ENCODE results near the gene AGFG1. TPM values are rescaled to one million over a fixed set of nuclear protein-coding genes. Genes with fewer than 3 reads are reported as not detected.

AGFG1 gene
- total RNA-seq, 4 donors from 2014 or later = 44.6 to 65.3 (median 55.7) TPM

GRCh38 chr2:227466887-227467600 lies 4.9 kb upstream of the AGFG1 start:
- H3K4me3 ChIP-seq (ENCODE audit: low read depth, poor library complexity, severe bottlenecking) = no peak overlapping the region
- TF ChIP-seq CTCF (IDR thresholded peaks at IDR 0.05) (no peak), POLR2A (IDR thresholded peaks at IDR 0.05) (no peak)
- intact Hi-C loops (cut with DNase I; ENCODE audit: low total_unique reads) = no loop called here
- 85 to 88% methylated on average over 5 of the region's 5 CpGs for WGBS, 2 donors
- no peak for DNase-seq (ENCODE audit: low spot score in 2 of 2)

GRCh38 chr2:227471412-227471811 lies 544 bp upstream of the AGFG1 start:
- WGBS, 2 donors = 83 to 88% methylated on average over 6 to 7 of the region's 7 CpGs
- intact Hi-C loops (cut with DNase I; ENCODE audit: low total_unique reads) = no loop called here
- H3K4me3 ChIP-seq (ENCODE audit: low read depth, poor library complexity, severe bottlenecking) = no peak overlapping the region
- DNase-seq (ENCODE audit: low spot score in 2 of 2) = no peak
- TF ChIP-seq CTCF (IDR thresholded peaks at IDR 0.05) (no peak), POLR2A (IDR thresholded peaks at IDR 0.05) (no peak)

GRCh38 chr2:227472265-227473121 lies 537 bp downstream of the AGFG1 start:
- DNase-seq (ENCODE audit: low spot score in 2 of 2) = peak in 1 of 2 donors; percentile 89
- WGBS, 2 donors = 0% methylated on average over 27 to 64 of the region's 106 CpGs
- intact Hi-C loops (cut with DNase I; ENCODE audit: low total_unique reads) = no loop called here
- TF ChIP-seq POLR2A (IDR thresholded peaks at IDR 0.05) (no peak), CTCF (IDR thresholded peaks at IDR 0.05) (no peak)
- peak overlapping the region; percentile 99 for H3K4me3 ChIP-seq (ENCODE audit: low read depth, poor library complexity, severe bottlenecking)

- DNase-seq (ENCODE audit: low spot score in 2 of 2) = no peak
- no peak for TF ChIP-seq CTCF (IDR thresholded peaks at IDR 0.05)
- TF ChIP-seq POLR2A (IDR thresholded peaks at IDR 0.05) = no peak
- peak overlapping the region; percentile 99 for H3K4me3 ChIP-seq (ENCODE audit: low read depth, poor library complexity, severe bottlenecking)
- WGBS, 2 donors = 1 to 2% methylated on average over 8 to 9 of the region's 9 CpGs
- intact Hi-C loops (cut with DNase I; ENCODE audit: low total_unique reads) = no loop called here
Measured at GRCh38 chr2:227473122-227473461, 1.1 kb downstream of the AGFG1 start.

GRCh38 chr2:227473806-227474205 lies 1.9 kb downstream of the AGFG1 start:
- no peak for DNase-seq (ENCODE audit: low spot score in 2 of 2)
- H3K4me3 ChIP-seq (ENCODE audit: low read depth, poor library complexity, severe bottlenecking) = no peak overlapping the region
- TF ChIP-seq POLR2A (IDR thresholded peaks at IDR 0.05) = no peak
- no peak for TF ChIP-seq CTCF (IDR thresholded peaks at IDR 0.05)
- WGBS, 2 donors = 31 to 40% methylated on average over 2 of the region's 2 CpGs
- intact Hi-C loops (cut with DNase I; ENCODE audit: low total_unique reads) = no loop called here
